ENCODE results near the gene PCDH8.
A peak's percentile ranks its signal among the peaks of the same experiment; 100 is the strongest.

Gene PCDH8

GRCh38 chr13:52891706-52892105 lies 43.3 kb upstream of the PCDH8 start:
- Histone ChIP-seq H3K4me3 (ENCODE audit: low read depth, low read length) (no peak overlapping the region), H3K79me1 (ENCODE audit: low read length) (peaks cover 2% of the 10 kb centered on the region), H3K79me2 (ENCODE audit: control insufficient read depth, insufficient read depth, low read length, poor library complexity) (no peaks in the 10 kb centered on the region), H2BK120ac (ENCODE audit: insufficient read depth, low read length, poor library complexity) (no peak overlapping the region), H3K9me3 (ENCODE audit: insufficient read depth, low read depth, low read length) (peaks cover 2% of the 10 kb centered on the region), H4K12ac (ENCODE audit: low read depth, low read length) (no peak overlapping the region), H3K23ac (ENCODE audit: low read length) (no peak overlapping the region), H3K27ac (ENCODE audit: low read depth, low read length) (no peak overlapping the region), H3K4me1 (ENCODE audit: control insufficient read depth in 1 of 2, insufficient read depth in 2 of 2, low read length in 2 of 2) (peaks cover 5% of the 10 kb centered on the region in 2 experiments), H3K27me3 (ENCODE audit: insufficient read depth, low read length) (no peaks in the 10 kb centered on the region), H3K4ac (ENCODE audit: low read depth, low read length) (no peak overlapping the region), H4K8ac (ENCODE audit: low read depth, low read length) (no peak overlapping the region), H3K4me2 (ENCODE audit: low read length) (no peak overlapping the region), H2BK12ac (ENCODE audit: low read length) (no peak overlapping the region), H2AK5ac (ENCODE audit: low read length) (no peak overlapping the region), H3K18ac (ENCODE audit: low read length) (no peak overlapping the region), H3K36me3 (ENCODE audit: control insufficient read depth in 1 of 2, insufficient read depth in 2 of 2, low read length in 2 of 2) (no peaks in the 10 kb centered on the region), H4K91ac (ENCODE audit: low read depth, low read length) (no peak overlapping the region), H2BK5ac (ENCODE audit: low read depth, low read length, poor library complexity) (no peak overlapping the region), H3K9ac (ENCODE audit: low read length) (no peak overlapping the region), H3K14ac (ENCODE audit: low read length) (no peak overlapping the region), H2AFZ (ENCODE audit: insufficient read depth, low read length, poor library complexity) (no peak overlapping the region)
- WGBS (ENCODE audit: extremely low coverage, insufficient coverage, insufficient read length), result no CpG with 5 or more reads among the region's 5 CpGs
- DNase-seq, result no peak

GRCh38 chr13:52887165-52887564 lies 38.7 kb upstream of the PCDH8 start:
- no peaks in the 10 kb centered on the region for H3K79me2 ChIP-seq (ENCODE audit: control insufficient read depth, insufficient read depth, low read length, poor library complexity)
- no peak overlapping the region for H3K27ac ChIP-seq (ENCODE audit: low read depth, low read length)
- H2AFZ ChIP-seq (ENCODE audit: insufficient read depth, low read length, poor library complexity), result no peak overlapping the region
- no peak overlapping the region for H3K4me3 ChIP-seq (ENCODE audit: low read depth, low read length)
- H3K23ac ChIP-seq (ENCODE audit: low read length), result no peak overlapping the region
- H3K9me3 ChIP-seq (ENCODE audit: insufficient read depth, low read depth, low read length), result peaks cover 2% of the 10 kb centered on the region
- H3K36me3 ChIP-seq (ENCODE audit: control insufficient read depth in 1 of 2, insufficient read depth in 2 of 2, low read length in 2 of 2), result no peaks in the 10 kb centered on the region
- H2AK5ac ChIP-seq (ENCODE audit: low read length), result no peak overlapping the region
- H3K18ac ChIP-seq (ENCODE audit: low read length), result no peak overlapping the region
- H4K8ac ChIP-seq (ENCODE audit: low read depth, low read length), result no peak overlapping the region
- peaks cover 2% of the 10 kb centered on the region for H3K79me1 ChIP-seq (ENCODE audit: low read length)
- no CpG with 5 or more reads among the region's 1 CpG for WGBS (ENCODE audit: extremely low coverage, insufficient coverage, insufficient read length)
- no peak overlapping the region for H3K4ac ChIP-seq (ENCODE audit: low read depth, low read length)
- no peak overlapping the region for H2BK5ac ChIP-seq (ENCODE audit: low read depth, low read length, poor library complexity)
- peaks cover 5 to 6% of the 10 kb centered on the region in 2 experiments for H3K4me1 ChIP-seq (ENCODE audit: control insufficient read depth in 1 of 2, insufficient read depth in 2 of 2, low read length in 2 of 2)
- H2BK120ac ChIP-seq (ENCODE audit: insufficient read depth, low read length, poor library complexity), result no peak overlapping the region
- H3K27me3 ChIP-seq (ENCODE audit: insufficient read depth, low read length), result no peaks in the 10 kb centered on the region
- no peak overlapping the region for H4K12ac ChIP-seq (ENCODE audit: low read depth, low read length)
- no peak overlapping the region for H3K9ac ChIP-seq (ENCODE audit: low read length)
- H3K14ac ChIP-seq (ENCODE audit: low read length), result no peak overlapping the region
- DNase-seq, result peak in 1 of 2 donors; percentile 5
- no peak overlapping the region for H2BK12ac ChIP-seq (ENCODE audit: low read length)
- H4K91ac ChIP-seq (ENCODE audit: low read depth, low read length), result no peak overlapping the region
- no peak overlapping the region for H3K4me2 ChIP-seq (ENCODE audit: low read length)

DNA sequence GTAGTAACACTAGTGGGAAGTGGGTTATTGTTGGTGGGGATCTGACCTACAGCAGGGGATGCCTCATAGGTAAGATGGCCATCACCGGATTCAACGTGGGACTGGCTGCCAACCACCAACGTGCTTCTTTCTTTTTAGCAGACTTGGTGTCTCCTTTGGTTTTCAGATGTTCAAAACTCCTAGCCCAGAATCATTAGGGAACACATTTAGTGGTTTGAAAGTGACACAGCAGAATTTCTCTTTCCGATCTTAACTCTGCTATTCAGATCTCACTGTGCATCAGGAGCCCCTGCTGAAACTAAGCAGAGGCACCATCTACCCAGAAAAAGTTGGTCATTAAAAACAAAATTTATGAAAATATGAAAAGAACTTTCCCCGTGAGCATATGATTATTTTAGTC lies 36.7 kb upstream of the PCDH8 start:
- no peak overlapping the region for H2AK5ac ChIP-seq (ENCODE audit: low read length)
- no peak overlapping the region for H3K18ac ChIP-seq (ENCODE audit: low read length)
- H3K79me1 ChIP-seq (ENCODE audit: low read length), result peaks cover 4% of the 10 kb centered on the region
- H2BK5ac ChIP-seq (ENCODE audit: low read depth, low read length, poor library complexity), result no peak overlapping the region
- peaks cover 2% of the 10 kb centered on the region for H3K9me3 ChIP-seq (ENCODE audit: insufficient read depth, low read depth, low read length)
- WGBS (ENCODE audit: extremely low coverage, insufficient coverage, insufficient read length), result no CpG with 5 or more reads among the region's 5 CpGs
- no peak overlapping the region for H4K8ac ChIP-seq (ENCODE audit: low read depth, low read length)
- H3K9ac ChIP-seq (ENCODE audit: low read length), result no peak overlapping the region
- H2BK12ac ChIP-seq (ENCODE audit: low read length), result no peak overlapping the region
- H3K36me3 ChIP-seq (ENCODE audit: control insufficient read depth in 1 of 2, insufficient read depth in 2 of 2, low read length in 2 of 2), result no peaks in the 10 kb centered on the region
- H3K27me3 ChIP-seq (ENCODE audit: insufficient read depth, low read length), result no peaks in the 10 kb centered on the region
- no peaks in the 10 kb centered on the region for H3K79me2 ChIP-seq (ENCODE audit: control insufficient read depth, insufficient read depth, low read length, poor library complexity)
- peaks cover 12 to 14% of the 10 kb centered on the region in 2 experiments for H3K4me1 ChIP-seq (ENCODE audit: control insufficient read depth in 1 of 2, insufficient read depth in 2 of 2, low read length in 2 of 2)
- H3K27ac ChIP-seq (ENCODE audit: low read depth, low read length), result no peak overlapping the region
- H2AFZ ChIP-seq (ENCODE audit: insufficient read depth, low read length, poor library complexity), result no peak overlapping the region
- no peak overlapping the region for H2BK120ac ChIP-seq (ENCODE audit: insufficient read depth, low read length, poor library complexity)
- no peak overlapping the region for H3K4me3 ChIP-seq (ENCODE audit: low read depth, low read length)
- H3K4ac ChIP-seq (ENCODE audit: low read depth, low read length), result no peak overlapping the region
- DNase-seq, result no peak
- no peak overlapping the region for H3K14ac ChIP-seq (ENCODE audit: low read length)
- no peak overlapping the region for H3K23ac ChIP-seq (ENCODE audit: low read length)
- H3K4me2 ChIP-seq (ENCODE audit: low read length), result no peak overlapping the region
- H4K91ac ChIP-seq (ENCODE audit: low read depth, low read length), result no peak overlapping the region
- no peak overlapping the region for H4K12ac ChIP-seq (ENCODE audit: low read depth, low read length)

DNA sequence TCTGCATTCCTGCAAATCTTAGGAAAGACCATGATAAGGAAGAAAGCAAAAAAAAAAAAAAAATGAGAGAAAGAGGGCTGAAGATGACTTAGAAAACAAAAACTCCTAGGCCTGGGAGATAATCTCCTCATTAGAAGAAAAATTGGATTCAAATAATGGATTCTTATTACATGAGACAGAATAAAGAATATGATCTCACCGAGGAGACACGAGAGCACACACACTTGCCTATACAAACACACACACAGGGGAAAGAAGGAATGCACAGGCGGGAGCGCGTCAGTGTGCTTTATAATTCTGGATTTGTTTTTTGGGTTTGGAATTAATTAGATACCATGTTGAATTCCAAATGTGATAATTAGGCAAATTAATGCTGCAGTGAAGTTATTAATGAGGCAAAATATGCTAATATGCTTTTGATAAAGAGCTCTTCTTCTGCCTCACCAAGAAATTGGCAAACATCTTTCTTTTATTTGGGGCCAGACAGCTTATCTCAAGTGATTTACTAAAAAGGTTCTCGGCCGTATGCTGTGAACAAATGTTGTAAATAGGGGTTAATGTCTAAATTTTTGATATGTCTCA lies 36.1 kb upstream of the PCDH8 start:
- Histone ChIP-seq H3K27me3 (ENCODE audit: insufficient read depth, low read length) (no peaks in the 10 kb centered on the region), H2BK5ac (ENCODE audit: low read depth, low read length, poor library complexity) (no peak overlapping the region), H3K23ac (ENCODE audit: low read length) (no peak overlapping the region), H3K14ac (ENCODE audit: low read length) (no peak overlapping the region), H3K27ac (ENCODE audit: low read depth, low read length) (no peak overlapping the region), H4K12ac (ENCODE audit: low read depth, low read length) (no peak overlapping the region), H2AK5ac (ENCODE audit: low read length) (no peak overlapping the region), H2BK120ac (ENCODE audit: insufficient read depth, low read length, poor library complexity) (no peak overlapping the region), H3K4ac (ENCODE audit: low read depth, low read length) (no peak overlapping the region), H2BK12ac (ENCODE audit: low read length) (no peak overlapping the region), H3K4me3 (ENCODE audit: low read depth, low read length) (no peak overlapping the region), H3K4me1 (ENCODE audit: control insufficient read depth in 1 of 2, insufficient read depth in 2 of 2, low read length in 2 of 2) (peaks cover 12 to 14% of the 10 kb centered on the region in 2 experiments), H4K91ac (ENCODE audit: low read depth, low read length) (no peak overlapping the region), H3K9ac (ENCODE audit: low read length) (no peak overlapping the region), H3K79me1 (ENCODE audit: low read length) (peaks cover 4% of the 10 kb centered on the region), H2AFZ (ENCODE audit: insufficient read depth, low read length, poor library complexity) (no peak overlapping the region), H3K9me3 (ENCODE audit: insufficient read depth, low read depth, low read length) (peaks cover 2% of the 10 kb centered on the region), H3K4me2 (ENCODE audit: low read length) (no peak overlapping the region), H4K8ac (ENCODE audit: low read depth, low read length) (no peak overlapping the region), H3K79me2 (ENCODE audit: control insufficient read depth, insufficient read depth, low read length, poor library complexity) (no peaks in the 10 kb centered on the region), H3K18ac (ENCODE audit: low read length) (no peak overlapping the region), H3K36me3 (ENCODE audit: control insufficient read depth in 1 of 2, insufficient read depth in 2 of 2, low read length in 2 of 2) (no peaks in the 10 kb centered on the region)
- DNase-seq, result peak in 1 of 2 donors; percentile 6
- no CpG with 5 or more reads among the region's 7 CpGs for WGBS (ENCODE audit: extremely low coverage, insufficient coverage, insufficient read length)
